HG03139 (cell line): ENCODE data around the gene SPOCK1.
A peak's percentile ranks its signal among the peaks of the same experiment; 100 is the strongest.
"Not testable (repeated sequence)": the region's sequence is repeated elsewhere in the genome, so short reads cannot be mapped to it uniquely, and the experiment has no call there.

ENCODE experiments used
- ATAC-seq: cut with Tn5 transposase; IDR thresholded peaks from one replicate; pipeline ENCODE4 v1.9.1; 2021; ENCODE audit not compliant: unreplicated experiment

Gene SPOCK1

GRCh38 chr5:137233726-137234125 lies 265.4 kb downstream of the SPOCK1 start:
- ATAC-seq, result no peak

GRCh38 chr5:137233304-137233703 lies 265.8 kb downstream of the SPOCK1 start:
- not testable (repeated sequence) for ATAC-seq

- ATAC-seq, result no peak
Measured at GRCh38 chr5:137231540-137231939, 267.6 kb downstream of the SPOCK1 start.

- no peak for ATAC-seq
Measured at GRCh38 chr5:137228816-137229215, 270.3 kb downstream of the SPOCK1 start.

GRCh38 chr5:137226081-137226480 lies 273.0 kb downstream of the SPOCK1 start:
- ATAC-seq, result no peak

- no peak for ATAC-seq
Measured at GRCh38 chr5:137223324-137224295, 275.5 kb downstream of the SPOCK1 start.

GRCh38 chr5:137221943-137222342 lies 277.2 kb downstream of the SPOCK1 start:
- no peak for ATAC-seq

GRCh38 chr5:137220523-137220927 lies 278.6 kb downstream of the SPOCK1 start:
- peak; percentile 94 for ATAC-seq

- no peak for ATAC-seq
Measured at GRCh38 chr5:137218896-137219295, 280.2 kb downstream of the SPOCK1 start.

GRCh38 chr5:137218471-137218870 lies 280.7 kb downstream of the SPOCK1 start:
- no peak for ATAC-seq

GRCh38 chr5:137217599-137218200 lies 281.4 kb downstream of the SPOCK1 start:
- no peak for ATAC-seq

- ATAC-seq, result no peak
Measured at GRCh38 chr5:137216976-137217598, 282.0 kb downstream of the SPOCK1 start.

- ATAC-seq, result no peak
Measured at GRCh38 chr5:137215780-137216179, 283.3 kb downstream of the SPOCK1 start.

GRCh38 chr5:137215261-137215660 lies 283.9 kb downstream of the SPOCK1 start:
- ATAC-seq, result no peak

GRCh38 chr5:137214446-137215189 lies 284.5 kb downstream of the SPOCK1 start:
- ATAC-seq, result no peak

GRCh38 chr5:137212471-137212870 lies 286.7 kb downstream of the SPOCK1 start:
- no peak for ATAC-seq

GRCh38 chr5:137209232-137209809 lies 289.8 kb downstream of the SPOCK1 start:
- no peak for ATAC-seq

GRCh38 chr5:137207023-137207760 lies 291.9 kb downstream of the SPOCK1 start:
- ATAC-seq, result no peak

GRCh38 chr5:137206030-137206715 lies 293.0 kb downstream of the SPOCK1 start:
- no peak for ATAC-seq
